Activated gamma-delta T cell treated with Interleukin-2 at 50 U/mL for 16 hours (primary cell): Measurements from ENCODE around the gene PHLDB2.
A peak's percentile ranks its signal among the peaks of the same experiment; 100 is the strongest.
"Not testable (repeated sequence)": the region's sequence is repeated elsewhere in the genome, so short reads cannot be mapped to it uniquely, and the experiment has no call there.

Experiments
- DNase-seq: peaks from one replicate; pipeline ENCODE4 v3.0.0-alpha.2; 2020

The PHLDB2 gene

GRCh38 chr3:111859061-111859973 is at the start of gene PHLDB2:
PHLDB2 (plus strand) TSS chr3:111859265; CDS start chr3:111884078, 24,813 bp downstream.
- peak; percentile 63 for DNase-seq

GRCh38 chr3:111810909-111811308 is 48.2 kb upstream of the PHLDB2 start:
- DNase-seq, result no peak

- DNase-seq, result no peak
Measured at GRCh38 chr3:111811811-111812210, 47.3 kb upstream of the PHLDB2 start.

- DNase-seq, result no peak
Measured at GRCh38 chr3:111812701-111813100, 46.4 kb upstream of the PHLDB2 start.

GRCh38 chr3:111813441-111813840 is 45.6 kb upstream of the PHLDB2 start:
- no peak for DNase-seq

- DNase-seq, result no peak
Measured at GRCh38 chr3:111813979-111814378, 45.1 kb upstream of the PHLDB2 start.

- DNase-seq, result not testable (repeated sequence)
Measured at GRCh38 chr3:111816771-111817170, 42.3 kb upstream of the PHLDB2 start.

GRCh38 chr3:111819927-111820326 is 39.1 kb upstream of the PHLDB2 start:
- no peak for DNase-seq

GRCh38 chr3:111820651-111821050 is 38.4 kb upstream of the PHLDB2 start:
- no peak for DNase-seq

GRCh38 chr3:111821891-111822290 is 37.2 kb upstream of the PHLDB2 start:
- DNase-seq, result no peak

- no peak for DNase-seq
Measured at GRCh38 chr3:111822804-111823203, 36.3 kb upstream of the PHLDB2 start.

GRCh38 chr3:111823341-111823855 is 35.7 kb upstream of the PHLDB2 start:
- DNase-seq, result no peak

GRCh38 chr3:111824351-111824750 is 34.7 kb upstream of the PHLDB2 start:
- DNase-seq, result no peak

GRCh38 chr3:111827871-111828270 is 31.2 kb upstream of the PHLDB2 start:
- DNase-seq, result no peak

GRCh38 chr3:111828530-111828929 is 30.5 kb upstream of the PHLDB2 start:
- DNase-seq, result no peak

- no peak for DNase-seq
Measured at GRCh38 chr3:111829023-111829422, 30.0 kb upstream of the PHLDB2 start.

- DNase-seq, result peak; percentile 21
Measured at GRCh38 chr3:111831840-111832239, 27.2 kb upstream of the PHLDB2 start.

GRCh38 chr3:111837112-111837511 is 22.0 kb upstream of the PHLDB2 start:
- DNase-seq, result no peak

- no peak for DNase-seq
Measured at GRCh38 chr3:111838133-111838532, 20.9 kb upstream of the PHLDB2 start.

GRCh38 chr3:111846039-111846438 is 13.0 kb upstream of the PHLDB2 start:
- DNase-seq, result no peak

- DNase-seq, result no peak
Measured at GRCh38 chr3:111846717-111847116, 12.3 kb upstream of the PHLDB2 start.

- no peak for DNase-seq
Measured at GRCh38 chr3:111848283-111848682, 10.8 kb upstream of the PHLDB2 start.

GRCh38 chr3:111848778-111849177 is 10.3 kb upstream of the PHLDB2 start:
- no peak for DNase-seq

GRCh38 chr3:111850537-111850936 is 8.5 kb upstream of the PHLDB2 start:
- no peak for DNase-seq
